Stimulated activated CD8-positive, alpha-beta memory T cell treated with anti-CD3 and anti-CD28 coated beads, Interleukin-12 subunit alpha, Interleukin-12 subunit beta, amount 100 ng/mL, for 1 hour (primary cell): ENCODE data around the gene TSHZ1.

Experiments
- DNase-seq: peaks from one replicate; pipeline ENCODE4 v3.0.0-alpha.2; 2020; ENCODE audit warnings: low read depth

The TSHZ1 gene

DNA sequence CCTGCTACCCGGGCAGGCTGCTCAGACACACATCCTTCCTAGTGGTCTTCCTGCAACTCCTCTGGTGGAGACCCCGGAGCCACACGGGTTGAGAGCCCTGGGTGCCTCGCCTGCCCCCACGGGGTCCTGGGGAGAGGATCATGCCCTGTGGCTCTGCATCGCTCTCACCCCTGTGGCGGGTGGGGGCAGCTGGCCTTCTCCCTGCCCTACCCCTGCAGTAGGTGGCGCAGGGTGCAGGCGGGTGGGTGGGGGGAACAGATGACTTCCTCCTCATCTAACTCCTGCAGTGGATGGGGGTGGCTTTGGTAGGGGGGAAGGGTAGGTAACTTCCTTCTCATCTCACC is 38.5 kb downstream of the TSHZ1 start:
- no peak for DNase-seq

DNA sequence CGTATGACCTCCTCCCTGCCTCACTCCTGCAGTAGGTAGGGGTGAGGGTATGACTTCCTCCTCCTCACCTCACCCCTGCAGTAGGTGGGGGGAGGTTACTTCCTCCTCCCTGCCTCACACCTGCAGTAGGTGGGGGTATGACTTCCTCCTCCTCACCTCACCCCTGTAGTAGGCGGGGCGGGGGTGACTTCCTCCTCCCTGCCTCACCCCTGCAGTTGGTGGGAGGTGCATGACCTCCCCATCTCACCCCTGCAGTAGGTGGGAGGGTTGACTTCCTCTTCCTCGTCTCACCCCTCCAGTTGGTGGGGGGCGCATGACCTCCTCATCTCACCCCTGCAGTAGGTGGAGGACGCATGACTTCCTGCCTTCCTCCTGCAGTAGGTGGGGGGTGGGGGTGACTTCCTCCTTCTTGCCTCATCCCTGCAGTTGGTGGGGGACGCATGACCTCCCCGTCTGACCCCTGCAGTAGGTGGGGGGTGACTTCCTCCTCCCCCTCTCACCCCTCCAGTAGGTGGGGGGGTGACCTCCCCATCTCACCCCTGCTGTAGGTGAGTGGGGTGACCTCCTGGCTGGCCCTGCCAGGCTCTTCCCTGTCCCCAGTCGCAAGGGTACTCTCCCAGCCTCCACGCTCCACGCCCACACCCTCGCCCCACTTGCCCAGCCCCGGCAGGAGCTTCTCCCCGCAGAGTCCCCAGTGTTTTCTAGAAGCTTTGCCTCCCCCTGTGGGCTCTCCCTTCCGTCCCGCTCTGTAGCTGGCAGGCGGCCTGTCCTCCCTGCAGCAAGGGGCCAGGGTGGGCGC is 39.3 kb downstream of the TSHZ1 start:
- no peak for DNase-seq

DNA sequence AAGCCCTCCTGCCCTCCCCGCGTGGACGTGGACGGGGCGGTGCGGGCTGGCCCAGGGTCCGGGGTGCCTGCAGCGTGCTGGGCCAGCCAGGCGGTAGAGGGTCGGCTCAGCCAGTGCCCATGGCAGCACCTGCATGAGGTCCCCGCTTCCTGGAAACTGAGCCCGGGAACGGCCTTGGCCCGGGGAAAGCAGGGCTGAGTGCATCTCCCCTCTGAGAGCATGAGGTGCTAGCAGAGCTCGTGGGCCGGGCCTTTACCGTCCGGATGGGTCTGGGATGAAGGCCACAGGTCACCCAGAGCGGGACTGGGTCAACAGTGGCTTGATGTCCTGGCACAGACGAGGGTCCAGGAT is 39.8 kb downstream of the TSHZ1 start:
- DNase-seq: no peak

DNA sequence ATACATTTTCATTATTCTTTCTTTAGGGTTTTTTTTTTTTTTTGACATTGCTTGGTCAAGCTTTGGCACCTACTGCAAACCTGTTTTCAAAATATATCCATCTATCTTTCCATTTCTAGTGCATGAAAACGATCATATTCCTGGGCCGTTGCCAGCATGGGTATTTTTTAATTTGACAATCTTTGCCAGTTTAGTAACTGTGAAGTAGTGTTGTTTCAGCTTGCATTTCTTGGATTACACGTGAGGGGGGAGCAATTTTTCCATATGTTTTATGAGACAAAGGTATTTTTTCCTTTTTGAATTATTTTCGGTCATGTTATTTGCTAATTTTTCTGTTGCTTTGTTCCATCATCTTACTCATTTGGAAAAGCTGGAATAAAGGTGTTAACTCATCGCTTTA is 40.9 kb downstream of the TSHZ1 start:
- no peak for DNase-seq

DNA sequence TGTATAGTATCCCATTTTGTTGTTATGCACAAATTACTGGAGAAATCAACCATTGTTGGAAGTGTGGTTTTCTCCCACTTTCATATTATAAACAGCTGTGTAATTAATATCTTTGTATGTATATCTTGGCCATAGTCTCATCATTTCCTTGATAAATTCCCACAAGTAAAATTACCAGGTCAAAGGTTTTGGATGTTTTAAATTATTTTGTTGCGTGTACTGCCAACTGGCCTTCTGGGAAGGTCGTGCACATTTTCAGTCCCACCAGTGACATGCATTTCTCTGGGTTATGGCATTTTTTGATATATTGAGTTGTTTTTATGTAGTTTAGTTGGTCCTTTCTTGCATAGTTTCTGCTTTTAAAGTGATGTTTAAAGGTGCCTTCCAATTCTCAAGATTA is 41.5 kb downstream of the TSHZ1 start:
- DNase-seq: no peak

DNA sequence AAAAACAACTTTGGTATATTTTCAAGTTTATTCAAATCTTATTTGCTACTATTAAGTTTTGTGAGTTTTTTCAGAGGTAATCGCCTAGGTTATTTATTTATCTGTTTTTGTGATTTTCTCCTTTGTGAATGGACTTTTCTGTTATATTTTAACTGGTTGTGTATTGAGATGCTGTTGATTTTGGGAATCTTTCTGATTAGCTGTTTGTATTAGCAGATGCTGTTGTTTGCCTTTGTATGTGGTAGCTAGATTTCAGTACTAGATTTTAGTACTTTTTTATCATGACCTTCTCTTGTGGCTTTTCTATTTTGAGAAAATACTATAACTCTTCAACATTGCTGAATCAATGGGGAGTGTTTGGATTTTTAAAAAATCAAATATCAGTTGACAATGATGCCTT is 42.4 kb downstream of the TSHZ1 start:
- DNase-seq: no peak

DNA sequence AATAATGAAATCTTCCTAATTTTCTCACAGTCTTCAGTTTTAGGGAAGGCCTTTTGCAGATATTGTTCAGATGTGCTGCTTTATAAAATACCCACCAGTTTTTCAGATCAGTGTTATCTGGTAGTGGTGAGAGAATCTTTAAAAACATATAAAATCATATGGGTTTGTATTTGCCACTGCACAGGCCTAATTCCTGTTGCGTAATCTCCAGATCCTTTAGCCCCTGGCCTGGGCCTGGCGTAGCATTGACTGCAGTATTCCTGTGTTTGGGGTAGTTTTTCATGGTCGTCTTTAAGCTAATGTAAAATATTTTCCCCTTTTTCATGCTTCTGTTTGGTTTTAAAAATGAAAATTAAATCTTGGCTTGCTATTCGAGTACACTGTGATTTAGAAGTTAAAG is 43.2 kb downstream of the TSHZ1 start:
- DNase-seq: no peak

DNA sequence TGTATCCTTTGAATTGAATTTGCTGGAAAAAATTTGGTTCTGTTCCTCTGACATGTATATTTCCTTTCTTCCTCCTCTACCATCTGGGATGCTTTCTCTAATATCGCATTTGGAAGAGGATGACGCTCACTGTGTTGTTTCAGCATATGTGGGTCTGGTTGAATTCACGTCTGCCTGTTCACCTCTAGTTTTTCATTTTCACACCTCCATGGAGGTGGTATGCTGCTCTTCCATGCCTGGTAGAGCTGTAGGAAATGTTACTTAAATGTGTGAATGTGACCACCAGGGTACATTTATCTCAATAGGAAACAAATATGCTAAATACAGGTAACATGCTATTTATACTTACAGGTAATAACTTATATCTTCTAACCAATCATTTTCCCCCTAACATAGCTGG is 44.5 kb downstream of the TSHZ1 start:
- no peak for DNase-seq

DNA sequence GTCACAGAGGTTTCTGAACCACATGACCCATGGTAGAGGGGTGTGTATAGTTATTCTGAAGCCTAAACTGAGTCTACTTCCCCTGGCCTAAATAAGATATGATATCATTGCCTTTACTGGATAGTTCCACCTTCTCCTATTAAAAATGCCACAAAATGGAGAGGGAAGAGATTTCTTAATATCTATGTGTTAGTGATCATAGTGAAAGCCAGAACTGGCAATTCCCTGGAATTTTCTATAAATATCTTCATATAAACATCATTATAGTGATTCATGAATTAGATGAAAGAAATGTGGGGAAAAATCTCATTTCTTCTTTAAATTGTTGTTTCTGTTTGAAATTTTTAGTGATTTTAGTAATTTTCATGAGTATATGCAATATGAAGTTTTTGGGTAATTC is 45.8 kb downstream of the TSHZ1 start:
- DNase-seq: no peak

DNA sequence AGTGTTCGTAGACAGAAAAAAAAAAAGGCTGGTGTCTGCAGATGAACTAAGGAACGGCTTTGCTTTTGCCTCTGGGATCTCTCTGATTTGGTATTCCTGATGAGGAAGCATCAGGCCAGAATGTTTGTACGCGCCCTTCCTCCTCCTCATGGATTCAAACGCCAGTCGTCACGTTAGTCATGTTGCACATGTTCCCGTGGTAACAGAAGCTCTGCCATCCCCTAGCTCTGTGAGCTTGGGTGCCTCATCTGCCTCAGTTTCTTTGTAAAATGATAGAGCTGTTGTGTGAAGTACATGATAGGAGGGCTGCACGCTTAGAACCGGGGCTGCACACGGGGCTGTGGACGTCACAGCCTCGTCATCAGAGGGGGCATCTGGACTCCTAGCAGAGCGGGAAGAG is 47.0 kb downstream of the TSHZ1 start:
- DNase-seq: no peak

DNA sequence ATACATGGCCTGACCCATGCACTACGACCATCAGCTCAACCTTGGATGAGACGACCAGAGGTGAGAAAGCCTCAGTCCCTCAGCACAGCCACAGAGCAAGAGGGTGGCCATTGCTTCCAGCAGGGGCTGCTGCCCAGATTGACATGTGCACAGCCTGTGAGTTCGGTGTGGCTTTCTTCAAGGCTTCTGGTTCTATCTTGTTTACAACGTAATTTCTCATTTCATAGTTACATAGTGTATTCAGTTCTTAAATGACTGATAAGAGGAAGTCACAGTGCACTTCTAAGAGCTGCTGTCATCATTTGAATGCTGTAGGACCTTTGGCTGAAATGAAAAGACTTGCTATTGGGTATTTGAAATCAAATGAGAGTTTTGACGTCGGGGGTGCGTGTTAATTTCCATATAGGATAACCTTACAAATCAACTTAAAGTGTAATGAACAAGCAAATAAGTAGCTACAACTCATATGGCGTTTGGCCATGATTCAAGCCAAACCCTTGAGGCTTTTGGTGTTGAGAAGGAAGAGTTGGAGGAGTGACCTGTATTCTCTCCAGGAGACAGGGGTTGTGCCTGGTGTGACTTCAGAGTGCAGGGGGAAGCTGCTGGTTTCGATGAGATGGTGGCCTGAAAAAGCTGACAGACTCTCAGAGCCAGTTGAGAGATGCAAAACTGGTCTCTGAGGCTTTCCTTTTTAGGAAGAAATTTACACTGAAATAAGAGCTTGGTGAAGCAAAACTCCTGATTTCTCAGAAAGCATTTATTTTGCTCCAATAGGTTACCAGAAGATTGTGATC is 51.0 kb downstream of the TSHZ1 start:
- DNase-seq: no peak

DNA sequence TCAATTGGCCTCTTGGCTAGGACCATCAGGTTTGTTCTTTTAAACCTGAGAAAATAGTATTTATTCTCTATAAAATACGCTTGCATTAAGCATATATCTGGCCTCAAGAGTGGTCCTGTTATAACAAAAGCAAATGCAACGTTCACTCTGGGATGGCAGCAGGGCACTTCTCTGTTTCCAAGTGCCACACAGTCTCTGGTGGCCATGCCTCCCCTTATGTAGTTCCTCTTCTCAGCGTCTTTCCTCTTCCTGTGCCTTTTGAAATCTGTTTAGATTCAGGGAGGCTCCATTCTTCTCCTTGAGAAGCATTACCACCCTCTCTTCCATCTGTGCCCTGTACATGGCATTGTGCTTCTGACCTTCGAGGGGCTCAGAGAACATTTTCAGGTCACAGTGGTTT is 51.9 kb downstream of the TSHZ1 start:
- DNase-seq: no peak

DNA sequence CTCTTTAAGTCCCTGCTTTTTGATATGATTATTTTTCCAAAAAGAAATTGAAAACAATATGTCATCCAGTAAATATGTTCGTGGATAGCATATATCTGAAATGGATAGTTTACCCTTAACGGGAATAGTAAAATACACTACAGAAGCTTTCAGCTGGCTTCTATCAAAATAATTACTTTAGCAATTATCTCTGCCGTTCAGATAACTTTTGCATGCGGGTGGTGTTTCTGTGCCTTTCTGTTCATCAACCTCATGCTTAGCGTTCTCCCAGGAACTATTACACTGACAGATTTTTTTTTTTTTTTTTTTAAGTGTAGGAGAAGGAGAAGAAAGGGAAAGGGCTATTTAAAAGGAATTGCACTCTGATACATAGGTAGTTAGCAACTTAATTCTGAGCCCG is 53.6 kb downstream of the TSHZ1 start:
- DNase-seq: no peak

DNA sequence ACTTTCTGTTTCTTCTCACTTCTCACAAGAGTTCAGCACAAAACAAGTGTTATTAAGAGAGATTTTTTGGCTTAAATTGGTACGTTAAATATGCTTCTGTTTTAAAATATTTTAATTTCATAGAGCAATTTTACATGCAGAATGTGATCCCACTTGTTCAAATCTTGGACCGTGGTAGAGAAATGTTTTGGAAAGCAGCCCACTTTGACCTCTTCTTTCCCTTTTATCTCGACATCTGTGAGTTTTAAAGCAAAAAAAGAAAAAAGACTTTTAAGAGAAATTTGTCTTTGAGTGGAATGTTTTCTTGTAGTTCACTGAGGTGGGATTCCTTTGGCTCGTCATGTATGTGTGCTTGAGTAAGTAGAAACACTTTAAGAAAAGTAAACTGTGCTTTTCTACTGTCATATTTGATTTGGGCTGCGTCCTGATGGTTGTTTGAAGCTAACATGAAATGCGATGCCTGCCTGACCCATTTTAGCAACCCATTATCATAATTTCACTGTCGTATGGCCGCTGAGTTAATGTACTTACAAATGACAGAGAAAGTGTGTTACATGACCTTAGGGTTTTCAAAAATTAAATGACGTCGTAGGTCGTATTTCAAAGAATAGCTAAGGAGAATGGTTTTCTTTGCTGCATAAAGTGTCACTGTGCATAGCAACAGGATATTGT is 54.5 kb downstream of the TSHZ1 start:
- DNase-seq: no peak

DNA sequence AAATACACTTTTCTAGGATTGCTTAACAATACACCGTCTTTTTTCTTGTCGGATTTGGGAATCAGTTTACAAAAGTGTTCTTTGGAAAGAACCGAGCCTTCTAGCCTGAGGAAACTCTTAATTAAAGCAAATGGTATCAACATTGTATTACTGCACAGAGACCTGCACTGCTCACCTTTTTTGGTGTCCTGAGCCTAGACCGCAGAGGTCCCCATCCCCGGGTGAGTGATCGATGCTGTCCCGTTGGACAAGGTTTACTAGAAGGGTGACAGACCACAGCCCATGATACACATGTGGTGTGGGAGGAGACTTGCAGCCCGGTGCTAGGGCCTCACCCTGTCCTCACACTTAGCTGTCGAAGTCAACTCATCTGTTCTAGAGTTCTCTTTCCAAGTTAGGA is 55.3 kb downstream of the TSHZ1 start:
- DNase-seq: no peak

DNA sequence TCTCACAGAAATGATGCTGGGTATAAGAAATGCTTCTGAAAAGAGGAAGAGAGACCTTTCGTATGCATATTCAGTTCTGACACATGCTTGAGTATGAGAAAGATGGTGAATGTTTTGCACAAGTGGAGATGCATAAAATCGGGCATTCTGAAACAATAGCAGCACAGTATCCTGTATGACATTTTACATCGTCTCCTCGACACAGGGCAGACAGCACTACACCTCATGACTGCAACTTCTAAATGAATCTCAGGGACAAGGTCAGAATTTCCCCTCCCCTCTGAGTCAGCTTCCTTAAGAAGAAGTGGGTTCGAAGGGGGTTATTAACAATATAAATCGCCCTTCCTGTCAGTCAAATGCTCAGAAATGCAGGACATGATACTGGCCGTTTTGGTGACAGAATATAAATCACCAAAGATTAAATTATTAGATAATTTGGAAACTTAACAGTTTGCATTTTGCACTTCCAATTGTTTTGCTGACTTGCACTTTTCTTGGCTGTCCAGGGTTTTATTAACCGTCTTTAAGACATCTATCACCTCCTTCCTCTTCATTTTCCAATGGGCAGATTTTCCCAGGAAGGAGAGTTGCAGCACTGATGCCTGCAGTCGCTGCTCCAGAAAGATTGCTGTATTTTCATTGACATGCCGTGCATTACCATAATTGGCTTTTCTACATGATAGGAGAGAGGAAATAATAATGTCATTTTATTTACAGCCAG is 57.2 kb downstream of the TSHZ1 start:
- DNase-seq: no peak

DNA sequence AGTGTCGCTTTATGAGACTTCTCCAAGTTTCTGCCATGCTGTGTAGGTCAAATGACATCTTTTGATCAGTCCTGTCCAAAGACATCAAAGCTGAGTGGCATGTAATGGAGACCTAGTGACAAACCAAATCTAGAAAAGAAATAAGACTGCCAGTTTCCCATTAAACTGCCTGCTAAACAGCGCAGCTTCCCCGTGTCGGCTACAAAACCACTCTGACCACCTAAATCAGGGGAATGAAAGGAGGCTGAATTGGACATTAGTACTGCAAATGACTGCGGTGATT is 57.7 kb downstream of the TSHZ1 start:
- DNase-seq: no peak

DNA sequence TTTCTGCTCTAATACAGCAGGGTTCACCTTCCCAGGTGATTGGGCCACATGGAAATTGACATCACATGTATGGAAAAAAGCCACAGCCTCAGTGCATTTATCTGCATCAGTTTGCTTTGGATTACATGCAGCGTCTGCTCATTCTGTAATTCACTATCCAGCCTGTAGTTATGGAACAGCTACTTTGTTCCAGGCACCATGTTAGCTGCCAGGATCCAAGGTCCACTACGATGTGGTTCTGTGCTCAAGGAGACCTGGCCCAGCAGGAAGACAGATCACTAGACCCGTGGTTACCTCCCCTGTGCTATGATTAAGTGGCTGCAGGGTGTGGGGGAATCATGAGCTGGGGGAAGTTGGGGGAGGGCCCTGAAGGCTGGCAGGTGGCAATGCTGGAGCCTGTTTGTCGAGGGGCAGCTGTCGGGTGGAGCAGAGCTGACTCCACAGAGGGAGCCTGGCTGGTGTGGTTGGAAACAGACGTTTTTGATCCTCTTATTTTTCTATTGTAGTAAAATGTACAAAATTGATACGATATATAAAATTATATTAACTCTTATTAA is 58.6 kb downstream of the TSHZ1 start:
- no peak for DNase-seq

DNA sequence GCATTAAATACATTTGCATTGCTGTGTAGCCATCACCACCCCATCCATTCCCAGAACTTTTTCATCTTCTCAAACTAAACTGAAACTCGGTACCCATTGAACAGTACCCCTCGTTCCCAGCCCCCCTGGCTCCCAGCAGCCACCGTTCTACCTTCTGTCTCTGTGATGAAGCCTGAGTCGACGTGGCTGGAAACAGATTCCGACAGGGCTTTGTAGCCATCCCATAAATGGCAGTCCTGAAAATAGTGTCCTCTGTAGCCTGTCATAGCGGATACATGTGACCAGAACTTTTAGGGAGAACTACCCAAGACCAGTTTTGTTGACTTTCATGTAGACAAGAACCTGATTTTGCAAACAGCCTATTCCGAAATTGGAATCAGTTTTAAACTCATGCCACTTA is 59.1 kb downstream of the TSHZ1 start:
- no peak for DNase-seq

DNA sequence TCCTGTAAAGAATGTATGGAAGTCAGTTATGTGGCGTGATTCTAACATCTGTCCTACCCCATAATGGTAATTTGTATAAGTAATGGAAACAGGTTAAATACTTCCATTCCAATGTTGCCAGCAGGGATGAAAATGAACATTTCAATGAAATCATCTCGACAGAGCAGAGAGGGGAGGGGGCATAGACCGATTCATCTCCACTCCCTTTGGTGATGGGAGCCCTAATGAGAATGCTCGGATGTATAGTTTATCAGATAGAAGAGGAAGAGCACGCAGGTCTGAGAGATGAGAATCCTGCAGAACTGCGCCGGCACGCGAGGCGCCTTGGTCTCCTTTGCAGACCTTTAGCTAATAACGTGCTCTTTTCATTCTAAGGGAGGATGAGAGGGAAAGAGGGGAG is 61.4 kb downstream of the TSHZ1 start:
- DNase-seq: no peak

DNA sequence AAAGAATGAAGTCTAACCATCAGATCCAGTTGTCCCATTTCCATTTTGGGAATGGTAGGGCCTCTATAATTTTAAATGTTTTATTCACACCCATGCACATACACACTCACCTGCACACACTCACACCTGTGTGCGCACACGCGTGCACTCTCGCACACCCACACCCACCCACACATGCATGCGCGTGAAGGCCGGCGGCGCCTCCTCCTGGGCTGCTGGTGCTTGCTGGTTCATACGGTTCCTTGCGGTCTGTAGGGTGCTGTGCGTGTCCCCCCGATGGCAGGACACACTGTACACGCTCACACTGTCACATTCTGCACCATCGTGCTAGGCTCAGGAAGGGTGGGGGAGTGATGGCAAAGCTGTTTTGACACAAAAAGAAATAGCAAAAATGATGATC is 63.2 kb downstream of the TSHZ1 start:
- DNase-seq: no peak

DNA sequence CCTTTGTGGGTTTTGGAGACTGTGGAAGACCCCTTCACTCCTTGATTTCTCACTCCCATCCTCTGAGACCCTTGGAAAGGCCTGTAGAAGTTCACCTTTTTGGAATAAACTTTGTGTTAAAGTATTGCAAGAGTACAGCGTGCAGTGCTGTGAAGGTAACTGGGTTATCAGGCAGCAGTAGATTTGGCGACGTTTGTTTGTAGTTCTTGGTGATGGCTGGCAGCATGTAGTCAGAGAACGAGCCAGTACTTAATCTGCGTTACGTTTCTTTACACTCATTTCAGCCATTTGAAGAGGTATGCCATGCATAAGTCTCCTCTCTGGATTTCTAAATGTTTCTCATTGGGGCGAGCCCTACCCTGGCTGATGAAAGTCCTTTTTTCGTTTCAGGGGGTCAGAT is 64.6 kb downstream of the TSHZ1 start:
- no peak for DNase-seq
